GM21360 (cell line): Measurements from ENCODE around the gene CAMK2D.
"Not testable (repeated sequence)": the region's sequence is repeated elsewhere in the genome, so short reads cannot be mapped to it uniquely, and the experiment has no call there.

ENCODE experiments used
- ATAC-seq: cut with Tn5 transposase; IDR thresholded peaks from one replicate; pipeline ENCODE4 v1.9.1; 2021; ENCODE audit warnings: mild to moderate bottlenecking, moderate library complexity; ENCODE audit not compliant: unreplicated experiment

Gene CAMK2D

GRCh38 chr4:113761620-113762185 is at the start of gene CAMK2D:
TSS of gene CAMK2D (minus strand) at chr4:113761738. CDS start at chr4:113761068, 670 bp downstream.
- ATAC-seq: peak; percentile 47

- ATAC-seq: no peak
Measured at GRCh38 chr4:113810906-113811305, 49.4 kb upstream of the CAMK2D start.

GRCh38 chr4:113809311-113809710 is 47.8 kb upstream of the CAMK2D start:
- ATAC-seq: no peak

DNA sequence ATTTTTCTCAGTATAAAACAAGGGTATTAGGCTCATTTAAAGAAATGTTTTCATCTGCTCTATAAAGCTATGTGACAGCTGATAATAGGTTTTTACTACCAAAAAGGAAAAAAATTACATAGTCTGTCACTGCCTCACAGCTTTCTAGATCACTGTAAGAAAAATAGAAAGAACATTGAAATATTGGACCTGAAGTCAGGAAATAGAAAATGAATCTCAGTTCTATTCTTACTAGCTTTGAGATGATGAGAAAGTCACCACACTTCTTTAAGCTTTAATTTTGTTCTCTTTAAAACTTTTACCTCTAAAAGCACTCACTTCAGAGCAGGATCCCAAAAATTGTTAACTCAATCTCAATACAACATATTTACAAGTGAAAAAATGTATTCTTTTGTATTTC is 45.3 kb upstream of the CAMK2D start:
- ATAC-seq: no peak

DNA sequence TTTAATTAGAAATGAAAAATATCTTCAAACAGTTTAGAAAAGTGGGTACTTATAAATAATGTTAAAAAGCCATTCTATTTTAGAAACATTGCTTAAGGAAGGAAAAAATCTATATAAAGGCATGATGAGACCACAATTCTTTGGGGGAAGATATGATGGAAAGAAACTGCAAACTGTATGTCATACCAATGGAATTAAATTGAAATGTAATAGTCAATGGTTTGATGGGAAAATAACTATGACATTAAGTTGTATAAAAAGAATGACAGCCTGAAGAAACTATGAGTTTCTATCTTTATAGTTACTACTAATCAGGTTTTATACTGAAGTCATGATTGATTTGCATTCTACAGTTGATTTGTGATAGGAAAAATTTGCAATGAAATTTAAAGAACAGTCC is 40.3 kb upstream of the CAMK2D start:
- no peak for ATAC-seq

DNA sequence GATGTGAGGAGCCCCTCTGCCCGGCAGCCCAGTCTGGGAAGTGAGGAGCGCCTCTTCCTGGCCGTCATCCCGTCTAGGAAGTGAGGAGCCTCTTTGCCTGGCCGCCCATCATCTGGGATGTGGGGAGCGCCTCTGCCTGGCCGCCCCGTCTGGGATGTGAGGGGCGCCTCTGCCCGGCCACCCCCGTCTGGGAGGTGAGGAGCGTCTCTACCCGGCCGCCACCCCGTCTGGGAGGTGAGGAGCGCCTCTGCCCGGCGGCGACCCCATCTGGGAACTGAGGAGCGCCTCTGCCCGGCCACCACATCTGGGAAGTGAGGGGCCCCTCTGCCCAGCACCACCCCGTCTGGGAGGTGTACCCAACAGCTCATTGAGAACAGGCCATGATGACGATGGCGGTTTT is 34.8 kb upstream of the CAMK2D start:
- ATAC-seq: not testable (repeated sequence)

- no peak for ATAC-seq
Measured at GRCh38 chr4:113790478-113790877, 28.9 kb upstream of the CAMK2D start.

DNA sequence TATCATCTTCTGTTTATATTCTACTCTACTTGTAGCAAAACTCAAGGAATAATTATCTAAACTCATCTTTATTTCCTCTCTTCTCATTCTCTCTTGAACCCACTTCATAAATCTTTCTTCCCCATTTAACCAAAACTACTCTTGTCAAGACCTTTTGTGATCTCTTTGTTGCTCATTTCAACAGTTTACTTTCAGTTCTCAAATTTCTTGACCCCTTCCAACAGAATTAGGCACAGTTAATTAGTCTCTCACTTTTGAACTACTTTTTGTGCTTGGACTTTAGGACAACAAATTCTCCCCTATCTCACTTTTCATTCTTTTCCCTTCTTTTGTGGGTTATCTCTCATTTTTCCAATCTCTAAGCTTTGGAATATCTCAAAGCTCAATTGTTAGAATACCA is 27.4 kb upstream of the CAMK2D start:
- no peak for ATAC-seq

- ATAC-seq: no peak
Measured at GRCh38 chr4:113785781-113786180, 24.2 kb upstream of the CAMK2D start.

DNA sequence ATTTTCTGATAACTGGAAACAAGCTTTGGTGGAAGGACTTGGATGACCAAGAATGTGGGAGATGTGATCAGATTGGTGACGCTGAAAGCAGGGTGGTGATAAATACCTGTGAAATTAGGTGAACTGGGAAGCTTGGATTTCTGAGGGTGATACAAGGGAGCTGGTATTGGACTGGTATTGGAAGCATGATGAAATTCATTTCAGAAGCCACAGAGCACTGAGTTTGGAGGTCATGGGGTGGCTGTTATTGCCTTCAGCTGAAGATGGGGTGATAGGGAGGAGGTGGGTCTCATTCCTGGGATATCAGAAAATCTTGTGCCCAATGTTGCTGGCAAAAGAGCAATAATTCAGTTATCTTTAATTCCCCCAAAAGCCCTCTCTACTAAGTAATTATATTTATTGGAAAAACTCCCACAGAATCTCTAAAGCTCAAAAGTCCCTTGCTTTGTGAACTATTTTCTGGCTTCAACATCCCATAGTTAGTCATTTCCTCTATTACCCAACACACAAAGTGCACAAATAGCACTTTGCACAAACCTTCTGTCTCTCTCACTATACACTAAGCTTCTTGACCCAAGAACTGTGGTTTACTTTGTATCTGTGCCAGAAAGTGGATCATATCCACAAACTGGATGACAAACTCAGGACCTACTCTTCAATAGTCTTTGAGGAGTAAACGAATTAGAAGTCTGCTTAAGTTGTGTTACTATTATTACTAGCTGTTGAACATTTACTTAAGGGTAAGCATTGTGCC is 23.1 kb upstream of the CAMK2D start:
- ATAC-seq: no peak

- no peak for ATAC-seq
Measured at GRCh38 chr4:113783701-113784100, 22.2 kb upstream of the CAMK2D start.

- no peak for ATAC-seq
Measured at GRCh38 chr4:113783289-113783688, 21.8 kb upstream of the CAMK2D start.

- no peak for ATAC-seq
Measured at GRCh38 chr4:113781439-113782040, 20.0 kb upstream of the CAMK2D start.

- no peak for ATAC-seq
Measured at GRCh38 chr4:113776679-113777078, 15.1 kb upstream of the CAMK2D start.

- ATAC-seq: no peak
Measured at GRCh38 chr4:113776016-113776415, 14.5 kb upstream of the CAMK2D start.

DNA sequence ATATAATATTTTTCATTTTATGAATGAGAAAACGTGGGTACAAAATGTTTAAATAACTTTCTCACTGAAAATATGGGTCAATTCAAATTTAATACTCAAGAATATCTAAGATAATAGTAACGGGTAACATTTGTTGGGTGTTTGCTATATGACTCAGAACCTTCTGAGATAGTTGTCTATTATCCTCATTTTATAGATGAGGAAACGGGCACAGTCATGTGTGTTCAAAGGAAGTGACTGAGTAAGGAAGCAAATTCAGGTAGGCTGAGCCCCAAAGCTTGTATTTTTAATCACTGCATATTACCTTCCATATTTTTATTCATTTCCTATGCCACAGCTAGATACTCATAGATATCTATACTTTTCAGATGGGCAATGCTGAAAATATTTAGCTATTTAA is 12.2 kb upstream of the CAMK2D start:
- ATAC-seq: no peak

DNA sequence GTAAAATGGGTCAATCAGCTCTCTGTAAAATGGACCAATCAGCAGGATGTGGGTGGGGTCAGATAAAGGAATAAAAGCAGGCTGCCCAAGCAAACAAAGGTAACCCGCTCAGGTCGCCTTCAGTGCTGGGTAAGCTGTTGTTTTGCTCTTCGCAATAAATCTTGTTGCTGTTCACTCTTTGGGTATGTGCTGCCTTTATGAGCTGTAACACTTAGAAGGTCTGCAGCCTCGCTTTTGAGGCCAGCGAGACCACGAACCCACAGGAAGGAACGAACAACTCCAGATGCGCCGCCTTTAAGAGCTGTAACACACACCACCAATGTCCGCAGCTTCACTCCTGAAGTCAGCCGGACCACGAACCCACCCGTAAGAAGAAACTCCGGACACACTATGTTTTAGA is 11.5 kb upstream of the CAMK2D start:
- ATAC-seq: no peak

- ATAC-seq: no peak
Measured at GRCh38 chr4:113772319-113772718, 10.8 kb upstream of the CAMK2D start.

DNA sequence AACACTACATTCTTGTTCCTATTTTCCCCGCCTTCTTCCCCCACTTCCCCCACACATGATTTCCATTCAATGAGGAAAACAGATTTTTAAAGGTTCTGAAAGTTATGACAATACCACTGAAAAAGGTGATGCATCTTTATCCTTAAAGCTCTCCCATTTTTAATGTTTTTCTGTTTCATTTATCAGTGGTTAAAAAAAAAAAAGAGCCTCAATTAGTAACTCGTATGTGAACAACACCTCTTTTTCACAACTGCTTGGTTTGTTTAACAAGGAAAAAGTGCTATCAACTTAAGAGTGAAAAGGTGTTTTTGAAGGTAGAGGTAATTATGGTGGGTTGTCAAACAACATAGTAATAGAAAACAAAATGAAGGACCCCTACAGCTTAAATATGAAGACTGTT is 8.2 kb upstream of the CAMK2D start:
- no peak for ATAC-seq

GRCh38 chr4:113768952-113769351 is 7.4 kb upstream of the CAMK2D start:
- no peak for ATAC-seq

GRCh38 chr4:113766882-113767281 is 5.3 kb upstream of the CAMK2D start:
- ATAC-seq: no peak

DNA sequence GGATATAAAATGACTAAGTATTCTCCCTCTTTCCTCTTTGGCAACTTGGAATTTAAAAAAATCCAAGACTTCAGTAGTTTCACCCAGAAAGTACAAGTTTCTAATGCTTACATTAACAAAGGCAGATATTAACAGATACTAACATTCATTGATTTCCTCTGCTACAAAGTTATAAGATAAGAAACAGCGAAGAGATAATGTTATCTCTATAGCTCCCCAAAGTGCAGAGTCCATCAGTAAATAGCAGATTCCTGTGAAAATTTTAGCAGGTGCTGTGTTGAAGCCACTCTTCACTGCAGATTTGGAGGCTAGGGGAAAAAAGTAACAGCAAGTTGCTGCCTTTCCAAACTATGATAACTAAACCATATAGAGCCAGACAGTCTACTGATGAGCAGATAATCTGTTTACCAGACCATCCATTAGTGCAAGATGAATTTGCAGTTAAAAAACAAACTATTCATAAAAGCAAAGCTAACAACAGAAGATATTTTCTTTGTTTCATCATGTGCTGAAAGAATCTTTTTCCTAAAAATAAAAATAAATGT is 3.3 kb upstream of the CAMK2D start:
- no peak for ATAC-seq
